HG02885 (cell line): ENCODE results near the gene SLMAP.

Experiments used
- ATAC-seq: cut with Tn5 transposase; IDR thresholded peaks from one replicate; pipeline ENCODE4 v1.9.1; 2021; ENCODE audit warnings: mild to moderate bottlenecking; ENCODE audit not compliant: unreplicated experiment, poor library complexity

SLMAP gene

GRCh38 chr3:57820479-57820878 is 64.4 kb downstream of the SLMAP start:
- no peak for ATAC-seq

- ATAC-seq: no peak
Measured at GRCh38 chr3:57821765-57822164, 65.7 kb downstream of the SLMAP start.

GRCh38 chr3:57822686-57823085 is 66.6 kb downstream of the SLMAP start:
- ATAC-seq: no peak

DNA sequence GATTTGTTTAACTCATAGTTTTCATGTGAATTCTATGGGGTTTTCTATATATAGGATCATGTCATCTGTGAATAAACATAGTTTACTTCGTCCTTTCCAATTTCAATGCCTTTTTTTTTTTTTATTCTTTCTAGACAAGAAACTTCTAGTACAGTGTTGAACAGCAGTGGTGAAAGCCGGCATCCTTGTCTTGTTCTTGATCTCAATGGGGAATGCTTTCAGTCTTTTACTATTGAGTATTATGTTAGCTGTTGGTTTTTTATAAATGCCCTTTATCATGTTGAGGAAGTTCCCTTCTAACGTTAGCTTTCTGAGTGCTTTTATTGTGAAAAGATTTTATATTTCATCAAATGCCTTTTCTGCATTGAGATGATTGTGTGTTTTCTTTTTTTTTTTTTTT is 69.0 kb downstream of the SLMAP start:
- no peak for ATAC-seq

DNA sequence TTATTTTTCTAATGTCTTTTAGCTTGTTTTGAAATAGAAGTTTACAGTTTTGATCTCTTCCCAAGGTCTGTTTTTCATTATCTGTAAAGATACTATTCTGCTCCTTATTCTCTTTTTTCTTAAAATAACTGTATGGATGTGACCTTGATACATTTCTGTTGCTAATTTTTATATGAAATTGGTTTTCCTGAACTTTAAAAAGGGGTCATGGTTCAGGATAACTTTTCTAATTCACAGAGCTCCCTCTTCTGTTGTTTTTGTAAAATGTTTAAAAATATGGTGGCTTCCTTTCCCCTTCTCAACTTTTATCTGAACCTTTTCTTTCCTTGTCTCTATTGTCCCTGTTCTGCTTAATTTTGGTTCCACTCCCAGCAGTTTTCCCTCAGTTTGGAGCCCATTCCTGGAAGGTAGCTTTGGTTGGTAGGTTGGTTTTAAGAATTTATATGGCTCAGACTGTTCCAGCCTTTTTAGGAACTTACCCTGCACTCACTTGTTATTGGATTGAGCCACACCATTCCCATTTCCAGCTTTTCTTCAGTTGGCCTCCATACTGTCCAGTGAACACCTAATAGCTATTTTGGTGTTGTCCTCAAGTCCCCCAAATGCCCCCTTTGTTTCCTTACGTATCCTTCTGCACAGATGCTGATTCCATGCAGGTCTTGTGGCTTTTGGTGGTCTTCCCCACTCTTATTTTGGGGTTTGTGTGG is 70.3 kb downstream of the SLMAP start:
- no peak for ATAC-seq

DNA sequence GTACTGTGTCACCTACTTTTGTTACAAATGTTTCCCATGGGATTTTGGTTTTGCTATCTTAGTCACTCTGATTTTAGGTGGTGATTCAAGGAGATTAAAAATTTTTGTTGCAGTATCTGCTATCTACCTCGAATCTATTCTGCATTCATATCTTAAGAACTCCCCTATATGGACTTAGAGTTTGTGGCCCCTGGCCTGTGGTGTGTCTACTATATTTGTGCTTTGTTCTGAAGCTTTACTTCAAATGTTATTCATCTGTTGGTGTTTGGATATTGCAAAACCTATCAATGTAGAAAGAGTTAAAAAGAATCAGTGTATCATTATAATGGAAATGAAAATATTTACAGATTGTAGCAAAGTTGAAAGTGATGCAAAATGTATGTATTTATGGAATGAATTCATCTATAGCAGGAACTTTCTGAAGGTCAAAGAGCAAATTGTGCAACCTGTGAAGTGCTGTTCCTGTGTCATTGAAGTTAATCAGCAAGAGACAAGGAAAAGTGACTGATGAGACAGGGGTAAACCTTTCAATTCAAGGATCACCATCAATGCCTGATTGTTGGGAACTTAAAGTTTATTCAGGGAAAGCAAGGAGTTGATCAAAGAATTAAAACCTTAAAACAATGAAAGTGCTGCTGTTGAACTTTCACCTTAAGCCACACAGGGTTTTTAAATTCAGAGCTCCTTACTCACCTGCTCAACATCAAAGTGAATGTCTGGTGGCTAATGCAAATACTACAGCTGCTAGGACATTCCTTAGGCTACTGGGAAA is 71.0 kb downstream of the SLMAP start:
- no peak for ATAC-seq

- ATAC-seq: no peak
Measured at GRCh38 chr3:57827757-57828156, 71.6 kb downstream of the SLMAP start.

- no peak for ATAC-seq
Measured at GRCh38 chr3:57832486-57832885, 76.4 kb downstream of the SLMAP start.

DNA sequence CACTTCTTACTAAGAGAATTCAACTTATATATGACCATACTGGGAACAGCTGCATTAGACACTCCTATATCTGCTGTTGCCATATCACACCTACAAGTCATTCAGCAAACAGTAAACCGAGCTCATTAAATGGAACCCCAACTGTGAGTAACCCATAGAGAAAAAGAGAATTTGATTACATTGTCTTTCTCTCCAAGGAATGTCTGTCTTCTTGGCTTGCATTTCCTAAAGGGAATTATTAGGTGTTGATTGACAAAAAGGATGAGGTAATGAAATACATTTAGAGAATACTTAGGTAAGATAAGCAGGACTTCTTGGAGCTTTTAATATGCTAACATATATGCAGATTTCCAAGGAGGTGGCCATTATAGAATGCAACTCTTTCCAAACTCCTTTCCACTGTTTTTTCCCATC is 76.8 kb downstream of the SLMAP start:
- ATAC-seq: no peak

DNA sequence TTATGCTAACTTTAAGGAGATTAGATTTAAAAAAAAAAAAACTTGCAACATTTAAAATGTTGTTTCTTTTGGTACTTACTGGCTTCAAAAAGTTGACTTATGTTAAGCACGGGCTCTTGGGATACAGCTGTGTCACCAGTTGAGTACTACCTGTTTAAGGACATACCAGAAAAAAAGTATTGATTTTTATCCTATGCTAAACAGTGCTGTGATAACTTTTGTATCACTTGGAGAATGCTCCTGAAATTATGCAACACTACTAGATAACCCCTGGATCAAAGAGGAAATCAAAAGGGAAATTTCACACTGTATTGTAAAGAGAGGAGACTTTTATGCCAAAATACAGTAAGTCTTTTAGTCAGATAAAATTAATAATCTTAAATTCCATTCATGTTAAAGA is 77.7 kb downstream of the SLMAP start:
- no peak for ATAC-seq

DNA sequence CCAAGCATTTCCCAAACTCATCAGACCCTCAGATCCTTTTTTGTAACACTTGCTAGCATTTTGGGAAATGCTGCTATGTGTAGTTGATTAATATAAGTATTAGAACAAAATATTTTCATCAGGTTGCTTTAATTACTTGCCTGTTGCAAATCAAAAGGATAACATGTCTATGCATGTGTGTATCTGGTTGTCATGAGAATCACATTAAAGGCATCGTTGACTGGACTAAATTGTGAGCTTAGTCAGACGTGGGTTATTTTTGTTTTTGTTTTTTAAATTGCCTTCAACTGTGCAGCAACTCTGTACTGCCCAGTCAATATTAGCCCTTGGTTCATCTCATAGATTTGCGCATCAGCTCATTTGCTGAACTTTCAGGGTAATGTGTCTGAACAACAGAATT is 81.6 kb downstream of the SLMAP start:
- no peak for ATAC-seq

- no peak for ATAC-seq
Measured at GRCh38 chr3:57838627-57839026, 82.5 kb downstream of the SLMAP start.

GRCh38 chr3:57840473-57840872 is 84.4 kb downstream of the SLMAP start:
- ATAC-seq: no peak

DNA sequence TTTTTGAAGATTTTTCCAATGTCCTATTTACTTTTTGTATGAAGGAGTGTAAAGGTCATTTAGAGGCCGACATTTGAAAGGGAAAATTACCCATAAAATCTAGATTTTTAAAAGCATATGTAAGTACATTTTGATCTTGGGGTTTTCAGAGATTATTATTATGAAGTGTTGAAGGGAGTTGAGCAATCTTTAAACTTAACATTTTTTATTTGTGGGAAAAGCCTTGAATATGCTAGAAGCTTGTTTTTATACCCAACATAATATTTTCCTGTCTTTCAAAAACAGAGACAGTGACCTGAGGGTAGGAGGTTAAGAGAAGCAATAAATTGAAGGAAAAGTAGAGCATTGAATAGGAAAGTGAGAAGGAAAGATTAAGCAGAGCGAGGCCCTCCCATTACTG is 85.7 kb downstream of the SLMAP start:
- no peak for ATAC-seq

GRCh38 chr3:57848177-57848738 is 92.1 kb downstream of the SLMAP start:
- ATAC-seq: no peak

DNA sequence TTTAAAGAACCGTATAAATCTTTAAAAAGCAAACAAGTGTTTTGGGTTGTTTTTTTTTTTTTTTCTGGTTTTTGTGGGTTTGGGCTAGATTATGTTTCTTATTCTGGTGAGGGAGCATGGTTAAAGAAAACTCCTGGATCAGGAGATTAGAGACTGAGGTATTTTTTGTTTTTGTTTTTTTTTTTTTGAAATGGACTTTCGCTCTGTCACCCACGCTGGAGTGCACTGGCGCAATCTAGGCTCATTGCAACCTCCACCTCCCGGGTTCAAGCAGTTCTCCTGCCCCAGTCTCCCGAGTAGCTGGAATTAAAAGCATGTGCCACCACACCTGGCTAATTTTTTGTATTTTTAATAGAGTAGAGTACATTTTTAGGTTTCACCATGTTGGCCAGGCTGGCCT is 95.2 kb downstream of the SLMAP start:
- ATAC-seq: no peak

DNA sequence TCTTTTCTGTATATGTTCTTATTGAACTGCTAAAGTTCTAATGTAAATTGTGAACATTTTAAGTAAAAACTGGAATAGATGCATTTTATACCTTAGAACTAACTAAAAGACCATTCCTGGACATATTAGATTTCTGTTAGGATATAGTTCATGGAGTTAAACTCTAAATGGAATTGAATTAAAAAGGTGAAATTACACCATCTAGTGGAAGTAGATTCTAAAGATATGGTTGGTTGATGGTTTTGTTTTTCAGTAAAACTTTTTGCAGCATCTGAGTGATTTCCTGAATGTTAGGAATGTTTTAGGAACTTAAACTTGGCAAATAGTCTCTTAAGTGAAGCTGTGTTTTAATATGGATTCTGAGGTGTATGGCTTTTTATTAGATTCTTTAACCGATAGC is 96.8 kb downstream of the SLMAP start:
- ATAC-seq: no peak

- no peak for ATAC-seq
Measured at GRCh38 chr3:57855281-57855680, 99.2 kb downstream of the SLMAP start.

GRCh38 chr3:57855943-57856342 is 99.8 kb downstream of the SLMAP start:
- ATAC-seq: no peak

DNA sequence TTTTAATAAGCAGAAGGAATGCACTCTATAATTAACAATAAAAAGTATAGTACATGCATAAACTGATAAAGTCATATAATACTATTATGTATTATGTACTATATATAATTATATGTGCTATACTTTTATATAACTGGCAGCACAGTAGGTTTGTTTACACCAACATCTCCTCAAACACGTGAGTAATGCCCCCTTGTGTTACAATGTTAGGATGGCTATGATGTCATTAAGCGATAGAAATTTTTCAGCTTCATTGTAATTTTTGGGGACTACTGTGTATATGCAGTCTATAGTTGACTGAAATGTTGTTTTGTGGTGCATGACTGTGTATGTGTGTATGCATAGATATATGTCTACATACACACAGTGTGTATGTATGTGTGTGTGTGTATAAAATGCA is 100.6 kb downstream of the SLMAP start:
- no peak for ATAC-seq

GRCh38 chr3:57862894-57863293 is 106.8 kb downstream of the SLMAP start:
- no peak for ATAC-seq

DNA sequence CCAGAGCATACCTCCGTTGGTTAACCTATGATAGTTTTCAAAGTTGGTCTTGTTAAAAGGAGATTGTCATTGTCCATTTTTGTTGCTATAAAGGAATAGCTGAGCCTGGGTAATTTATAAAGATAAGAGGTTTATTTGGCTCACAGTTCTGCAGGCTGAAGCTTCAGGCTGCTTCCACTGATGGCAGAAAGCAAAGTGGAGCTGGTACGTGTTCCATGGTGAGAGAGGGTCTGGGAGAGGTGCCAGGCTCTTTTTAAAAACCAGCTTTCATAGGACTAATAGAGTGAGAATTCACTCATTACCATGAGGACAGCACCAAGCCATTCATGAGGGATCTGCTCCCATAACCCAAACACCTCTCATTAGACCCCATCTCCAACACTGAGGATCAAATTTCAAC is 107.3 kb downstream of the SLMAP start:
- ATAC-seq: no peak
